PC-9 (cell line): Measurements from ENCODE around the gene AKR1E2.

Experiments
- EZH2 ChIP-seq: fragments of 200-600 bp; sonication (generic); IDR thresholded peaks from 2 replicates; pipeline ENCODE4 v1.8.0; 2017; ENCODE audit warnings: antibody characterized with exemption, low read depth
- TF ChIP-seq, protein P1 (sequence below): fragments of 200-600 bp; sonication (generic); conservative IDR thresholded peaks from 2 replicates; pipeline ENCODE4 v1.6.1; 2017; ENCODE audit warnings: mixed run types, antibody characterized with exemption, mild to moderate bottlenecking, moderate library complexity

DNA sequence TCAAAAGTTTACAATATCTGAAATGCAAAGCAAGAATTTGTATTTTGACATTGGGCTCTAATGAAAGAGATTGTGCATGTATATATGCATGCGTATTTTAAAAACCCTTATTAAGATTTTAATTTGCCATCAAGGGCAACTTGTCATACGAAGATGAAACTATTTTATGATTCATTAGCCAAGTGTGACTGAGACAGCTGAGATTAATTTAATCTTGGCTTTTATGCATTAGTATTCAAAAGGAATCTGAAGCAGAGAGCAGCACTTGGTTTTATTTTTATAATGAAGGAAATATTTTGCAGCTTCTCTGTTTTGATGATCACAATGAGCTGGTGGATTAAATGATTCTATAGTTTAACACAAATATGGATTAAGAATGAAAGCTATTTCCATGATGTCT lies 45.9 kb upstream of the AKR1E2 start:
- TF ChIP-seq, protein P1, sequence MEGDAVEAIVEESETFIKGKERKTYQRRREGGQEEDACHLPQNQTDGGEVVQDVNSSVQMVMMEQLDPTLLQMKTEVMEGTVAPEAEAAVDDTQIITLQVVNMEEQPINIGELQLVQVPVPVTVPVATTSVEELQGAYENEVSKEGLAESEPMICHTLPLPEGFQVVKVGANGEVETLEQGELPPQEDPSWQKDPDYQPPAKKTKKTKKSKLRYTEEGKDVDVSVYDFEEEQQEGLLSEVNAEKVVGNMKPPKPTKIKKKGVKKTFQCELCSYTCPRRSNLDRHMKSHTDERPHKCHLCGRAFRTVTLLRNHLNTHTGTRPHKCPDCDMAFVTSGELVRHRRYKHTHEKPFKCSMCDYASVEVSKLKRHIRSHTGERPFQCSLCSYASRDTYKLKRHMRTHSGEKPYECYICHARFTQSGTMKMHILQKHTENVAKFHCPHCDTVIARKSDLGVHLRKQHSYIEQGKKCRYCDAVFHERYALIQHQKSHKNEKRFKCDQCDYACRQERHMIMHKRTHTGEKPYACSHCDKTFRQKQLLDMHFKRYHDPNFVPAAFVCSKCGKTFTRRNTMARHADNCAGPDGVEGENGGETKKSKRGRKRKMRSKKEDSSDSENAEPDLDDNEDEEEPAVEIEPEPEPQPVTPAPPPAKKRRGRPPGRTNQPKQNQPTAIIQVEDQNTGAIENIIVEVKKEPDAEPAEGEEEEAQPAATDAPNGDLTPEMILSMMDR = no peak
- TF ChIP-seq EZH2 = no peak
